Gastrocnemius medialis (tissue), 4 donors: ENCODE results near the gene PDE6A.

Source experiments
- CTCF ChIP-seq, 5 experiments: fragments of 450-650 bp in 3 of 5; fragments of 200-600 bp in 2 of 5; sonication (generic) in 2 of 5; IDR thresholded peaks in 4 of 5; conservative IDR thresholded peaks in 1 of 5; 1 replicate in 4 of 5; 2 replicates in 1 of 5; pipeline ENCODE4 v1.5.1; 2016 to 2019; ENCODE audit warnings: antibody characterized with exemption in 5 of 5, mild to moderate bottlenecking in 3 of 5, moderate library complexity in 3 of 5
- POLR2A ChIP-seq, 2 donors: fragments of 450-650 bp; IDR thresholded peaks; one replicate each; pipeline ENCODE4 v1.6.1; 2017; ENCODE audit warnings: antibody characterized with exemption in 2 of 2, mild to moderate bottlenecking in 2 of 2, moderate library complexity in 2 of 2

- TF ChIP-seq CTCF (IDR thresholded peaks at IDR 0.05 in 4 of 5, conservative IDR thresholded peaks at IDR 0.05 in 1 of 5), result no peak
- no peak for TF ChIP-seq POLR2A (IDR thresholded peaks at IDR 0.05)
Observed at GRCh38 chr5:149936700-149937091, 7.9 kb downstream of the PDE6A start.
